Endothelial cell of umbilical vein (primary cell): ENCODE measurements around the gene ACVR1C. TPM values are rescaled to one million over a fixed set of nuclear protein-coding genes. Genes with fewer than 3 reads are reported as not detected.

Experiments
- BruUV-seq: library from RNA; stranded (reverse); fragments of 400-500 nt; replicated peaks from 2 replicates; lab custom pipeline; 2021; lab: Mats Ljungman, UMichigan
- CTCF ChIA-PET: fragments of 300-600, 350-600 bp; sonication (Branson Sonifier 250); formaldehyde crosslinking; loops from one replicate; lab custom pipeline; 2021; ENCODE audit warnings: antibody characterized with exemption, inconsistent platforms; lab: Charles Lee
- POLR2A ChIA-PET: fragments of 300-600, 350-600 bp; sonication (Branson Sonifier 250); formaldehyde crosslinking; loops from one replicate; lab custom pipeline; 2021; ENCODE audit warnings: antibody characterized with exemption, inconsistent platforms; lab: Charles Lee
- DNase-seq: peaks from one replicate; pipeline ENCODE4 v3.0.0-alpha.2; 2011; ENCODE audit warnings: low read depth, low spot score
- FAIRE-seq: peaks from 2 replicates; lab custom pipeline; 2011; peaks lifted over from hg19 to GRCh38; lab: Jason Lieb, UNC
- H2AFZ ChIP-seq: 2 replicates; pipeline ENCODE4 v1.6.0; 2012; ENCODE audit warnings: low read depth, low read length, control low read depth, inconsistent platforms
- H3K27ac ChIP-seq: 2 replicates; pipeline ENCODE4 v1.5.1; 2011; ENCODE audit warnings: low read depth, mild to moderate bottlenecking, control low read depth, low read length, moderate library complexity; ENCODE audit not compliant: insufficient read depth
- H3K27me3 ChIP-seq, 2 experiments: 2 replicates each; pipeline versions ENCODE4 v1.6.0 to v1.6.1; 2011; ENCODE audit warnings: low read length in 2 of 2, mixed read lengths in 1 of 2; ENCODE audit not compliant: control insufficient read depth in 2 of 2, insufficient read depth in 2 of 2
- H3K36me3 ChIP-seq, 2 experiments: 2 replicates in 1 of 2; 3 replicates in 1 of 2; pipeline ENCODE4 v1.5.1; 2011; ENCODE audit warnings: low read length in 2 of 2, mild to moderate bottlenecking in 1 of 2, moderate library complexity in 1 of 2; ENCODE audit not compliant: control insufficient read depth in 2 of 2, insufficient read depth in 2 of 2; ENCODE audit errors: extremely low read depth in 1 of 2
- H3K4me1 ChIP-seq: 3 replicates; pipeline ENCODE4 v1.5.1; 2011; ENCODE audit warnings: mild to moderate bottlenecking, low read length; ENCODE audit not compliant: control insufficient read depth, insufficient read depth; ENCODE audit errors: extremely low read depth
- H3K4me2 ChIP-seq: 2 replicates; pipeline ENCODE4 v1.6.1; 2011; ENCODE audit warnings: low read length, control low read depth, mixed read lengths; ENCODE audit not compliant: insufficient read depth
- H3K4me3 ChIP-seq, 3 experiments: fragments of 200-600 bp in 1 of 3; sonication (generic), shearing (Covaris generic) in 1 of 3; replicated peaks in 1 of 3; 2 replicates each; pipeline ENCODE4 v1.5.1; 2011 to 2016; ENCODE audit warnings: control low read depth in 3 of 3, low read length in 3 of 3, mild to moderate bottlenecking in 2 of 3, inconsistent platforms in 1 of 3, low read depth in 1 of 3, moderate library complexity in 1 of 3; ENCODE audit not compliant: insufficient read depth in 1 of 3
- H3K79me2 ChIP-seq: 2 replicates; pipeline ENCODE4 v1.6.0; 2012; ENCODE audit warnings: low read length, inconsistent platforms; ENCODE audit not compliant: control insufficient read depth, insufficient read depth
- H3K9ac ChIP-seq: replicated peaks from 2 replicates; pipeline ENCODE3; 2011; ENCODE audit warnings: low read length, control low read depth; ENCODE audit not compliant: insufficient read depth; ENCODE audit errors: extremely low read depth
- H3K9me1 ChIP-seq: replicated peaks from 3 replicates; pipeline ENCODE4 v1.6.0; 2011; ENCODE audit warnings: mild to moderate bottlenecking, low read length; ENCODE audit not compliant: control insufficient read depth, insufficient read depth; ENCODE audit errors: extremely low read depth
- H3K9me3 ChIP-seq: replicated peaks from 2 replicates; pipeline ENCODE4 v1.5.1; 2012; ENCODE audit warnings: low read length, inconsistent platforms; ENCODE audit not compliant: control insufficient read depth, insufficient read depth
- H4K20me1 ChIP-seq: replicated peaks from 2 replicates; pipeline ENCODE3; 2011; ENCODE audit warnings: mild to moderate bottlenecking, low read length; ENCODE audit not compliant: control insufficient read depth, insufficient read depth; ENCODE audit errors: extremely low read depth
- EZH2 ChIP-seq: IDR thresholded peaks from 2 replicates; pipeline ENCODE4 v1.6.1; 2012; ENCODE audit warnings: borderline replicate concordance, low read depth, mild to moderate bottlenecking, moderate library complexity, low read length, inconsistent platforms; ENCODE audit not compliant: severe bottlenecking
- FOS ChIP-seq: IDR thresholded peaks from 2 replicates; pipeline ENCODE4 v1.6.1; 2011; ENCODE audit warnings: mild to moderate bottlenecking, low read length, moderate library complexity, borderline replicate concordance; ENCODE audit not compliant: insufficient read depth
- GATA2 ChIP-seq: IDR thresholded peaks from 2 replicates; pipeline ENCODE4 v1.7.0; 2011; ENCODE audit warnings: low read depth, mild to moderate bottlenecking, moderate library complexity, mixed read lengths, low read length; ENCODE audit not compliant: insufficient read length, insufficient read depth
- JUN ChIP-seq: IDR thresholded peaks from 2 replicates; pipeline ENCODE4 v1.6.1; 2011; ENCODE audit warnings: borderline replicate concordance, low read depth; ENCODE audit not compliant: insufficient read length, insufficient read depth
- MAX ChIP-seq: IDR thresholded peaks from 2 replicates; pipeline ENCODE4 v1.6.1; 2011; ENCODE audit not compliant: insufficient read depth, insufficient read length
- MYC ChIP-seq: IDR thresholded peaks from one replicate; pipeline ENCODE4 v1.6.1; 2011; ENCODE audit warnings: mild to moderate bottlenecking, low read depth, low read length
- POLR2A ChIP-seq: IDR thresholded peaks from 2 replicates; pipeline ENCODE4 v1.6.1; 2012; ENCODE audit warnings: low read depth, mild to moderate bottlenecking, control low read depth, low read length
- POLR2AphosphoS5 ChIP-seq: IDR thresholded peaks from 2 replicates; pipeline ENCODE4 v1.6.1; 2012; ENCODE audit warnings: low read depth, mild to moderate bottlenecking, control low read depth, low read length, moderate library complexity; ENCODE audit not compliant: insufficient read depth
- dilution Hi-C: fragments of 300-500 bp; cut with MboI; formaldehyde crosslinking; loops from one replicate; pipeline ENCODE4 v1.15.0; 2019; ENCODE audit warnings: low sequenced_read_pairs; ENCODE audit not compliant: extremely low pct_ligation_motif_present
- intact Hi-C: fragments of 100-400 bp; cut with micrococcal nuclease; formaldehyde crosslinking; loops from one replicate; pipeline ENCODE4 v1.10.0; 2022
- polyA plus RNA-seq, 4 experiments: library from polyadenylated mRNA; depleted of rRNA in 3 of 4; stranded (reverse) in 3 of 4; unstranded in 1 of 4; fragments of >200 nt; gene quantifications; 2 replicates each; pipeline versions ENCODE4 v1.2.1 to v1.2.3, GENCODE V29; 2011 to 2012; ENCODE audit warnings: missing spikeins in 1 of 4
- total RNA-seq: library from RNA; stranded (reverse); gene quantifications from 2 replicates; pipeline ENCODE4 v1.2.3, GENCODE V29; 2021
- TF ChIP-seq, protein P1 (sequence below), 2 donors: IDR thresholded peaks; 1 replicate in 1 of 2; 2 replicates in 1 of 2; pipeline ENCODE4 v1.5.1; 2011; ENCODE audit warnings: low read length in 2 of 2, mild to moderate bottlenecking in 2 of 2, moderate library complexity in 2 of 2, control low read depth in 1 of 2, inconsistent platforms in 1 of 2, low read depth in 1 of 2; ENCODE audit not compliant: insufficient read depth in 1 of 2; ENCODE audit errors: extremely low read depth in 1 of 2

The ACVR1C gene
- total and polyA plus RNA-seq, 2 donors (not counting 3 experiments of a cell fraction or from before 2014, with no cell fraction given): not detected

DNA sequence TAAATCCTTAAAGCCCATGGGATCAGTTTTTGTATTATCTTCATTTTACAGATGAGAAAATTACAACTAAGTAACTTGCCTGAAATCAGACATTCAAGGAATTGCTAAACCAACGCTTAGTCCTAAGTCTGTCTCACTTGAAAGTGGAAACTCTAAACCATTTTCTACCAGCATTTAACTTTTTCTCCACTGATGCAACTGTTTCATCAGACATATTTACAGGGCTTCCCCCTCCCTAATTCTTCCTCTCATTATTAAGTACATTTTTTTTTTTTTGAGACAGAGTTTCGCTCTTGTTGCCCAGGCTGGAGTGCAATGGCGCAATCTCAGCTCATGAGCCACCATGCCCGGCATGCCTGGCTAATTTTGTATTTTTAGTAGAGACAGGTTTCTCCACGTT is 88.6 kb downstream of the ACVR1C start:
- BruUV-seq: no TSS peak
- FAIRE-seq: no peak
- DNase-seq: no peak
- H4K20me1 ChIP-seq: no peaks in the 10 kb centered on the region
- no peak overlapping the region for H3K9ac ChIP-seq
- POLR2A ChIA-PET: no interaction called here
- no peaks in the 10 kb centered on the region for H3K4me1 ChIP-seq
- H2AFZ ChIP-seq: no peak overlapping the region
- no peaks in the 10 kb centered on the region for H3K36me3 ChIP-seq
- H3K4me2 ChIP-seq: no peak overlapping the region
- no peak overlapping the region for H3K27ac ChIP-seq
- H3K79me2 ChIP-seq: no peaks in the 10 kb centered on the region
- H3K9me1 ChIP-seq: no peaks in the 10 kb centered on the region
- no peak overlapping the region for H3K4me3 ChIP-seq
- H3K9me3 ChIP-seq: no peaks in the 10 kb centered on the region
- H3K27me3 ChIP-seq: no peaks in the 10 kb centered on the region
- intact Hi-C loops: no loop called here
- TF ChIP-seq, protein P1, sequence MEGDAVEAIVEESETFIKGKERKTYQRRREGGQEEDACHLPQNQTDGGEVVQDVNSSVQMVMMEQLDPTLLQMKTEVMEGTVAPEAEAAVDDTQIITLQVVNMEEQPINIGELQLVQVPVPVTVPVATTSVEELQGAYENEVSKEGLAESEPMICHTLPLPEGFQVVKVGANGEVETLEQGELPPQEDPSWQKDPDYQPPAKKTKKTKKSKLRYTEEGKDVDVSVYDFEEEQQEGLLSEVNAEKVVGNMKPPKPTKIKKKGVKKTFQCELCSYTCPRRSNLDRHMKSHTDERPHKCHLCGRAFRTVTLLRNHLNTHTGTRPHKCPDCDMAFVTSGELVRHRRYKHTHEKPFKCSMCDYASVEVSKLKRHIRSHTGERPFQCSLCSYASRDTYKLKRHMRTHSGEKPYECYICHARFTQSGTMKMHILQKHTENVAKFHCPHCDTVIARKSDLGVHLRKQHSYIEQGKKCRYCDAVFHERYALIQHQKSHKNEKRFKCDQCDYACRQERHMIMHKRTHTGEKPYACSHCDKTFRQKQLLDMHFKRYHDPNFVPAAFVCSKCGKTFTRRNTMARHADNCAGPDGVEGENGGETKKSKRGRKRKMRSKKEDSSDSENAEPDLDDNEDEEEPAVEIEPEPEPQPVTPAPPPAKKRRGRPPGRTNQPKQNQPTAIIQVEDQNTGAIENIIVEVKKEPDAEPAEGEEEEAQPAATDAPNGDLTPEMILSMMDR (IDR thresholded peaks at IDR 0.05; ENCODE audit: extremely low read depth in 1 of 2, insufficient read depth in 1 of 2, low read depth in 1 of 2, low read length in 2 of 2): no peak
- no peak for TF ChIP-seq GATA2
- no peak for TF ChIP-seq EZH2
- no peak for TF ChIP-seq FOS
- TF ChIP-seq POLR2A: no peak
- no peak for TF ChIP-seq POLR2AphosphoS5
- no peak for TF ChIP-seq MAX
- no peak for TF ChIP-seq JUN
- TF ChIP-seq MYC: no peak
- CTCF ChIA-PET: interaction anchor here (1.2 kb wide), 1 partner anchor 10 kb away, joined by 3 read pairs; no protein-coding TSS in a partner anchor
- dilution Hi-C loops: no loop called here
